Stimulated activated naive CD8-positive, alpha-beta T cell treated with anti-CD3 and anti-CD28 coated beads, Interleukin-15, Interleukin-2, amounts not matched to agents 100 U/mL and 50 U/mL, for 24 hours (primary cell): ENCODE measurements around the gene FHIT.
"Not testable (repeated sequence)": the region's sequence is repeated elsewhere in the genome, so short reads cannot be mapped to it uniquely, and the experiment has no call there.

Experiments used
- ATAC-seq: fragments of 150-1000 bp; cut with Tn5 transposase; one replicate; pipeline ENCODE4 v1.10.0; 2021
- DNase-seq: peaks from one replicate; pipeline ENCODE4 v3.0.0; 2021

Gene FHIT

GRCh38 chr3:59934560-59934959, 1316.7 kb downstream of the FHIT start:
- not testable (repeated sequence) for DNase-seq, ATAC-seq

- no peak for ATAC-seq
- DNase-seq = no peak
Measured at GRCh38 chr3:59930170-59930569, 1321.1 kb downstream of the FHIT start.

GRCh38 chr3:59927056-59927455, 1324.2 kb downstream of the FHIT start:
- ATAC-seq (no peak), DNase-seq (no peak)

- ATAC-seq (no peak), DNase-seq (no peak)
Measured at GRCh38 chr3:59925946-59926345, 1325.3 kb downstream of the FHIT start.

GRCh38 chr3:59922192-59922591, 1329.1 kb downstream of the FHIT start:
- ATAC-seq (no peak), DNase-seq (no peak)

- DNase-seq (no peak), ATAC-seq (no peak)
Measured at GRCh38 chr3:59920822-59921221, 1330.4 kb downstream of the FHIT start.

GRCh38 chr3:59919586-59919985, 1331.7 kb downstream of the FHIT start:
- DNase-seq = no peak
- ATAC-seq = no peak

- no peak for ATAC-seq
- DNase-seq = no peak
Measured at GRCh38 chr3:59914251-59914650, 1337.0 kb downstream of the FHIT start.

- ATAC-seq = no peak
- DNase-seq = no peak
Measured at GRCh38 chr3:59913645-59914044, 1337.6 kb downstream of the FHIT start.

- DNase-seq = no peak
- no peak for ATAC-seq
Measured at GRCh38 chr3:59908701-59909100, 1342.6 kb downstream of the FHIT start.

- DNase-seq (no peak), ATAC-seq (no peak)
Measured at GRCh38 chr3:59908280-59908679, 1343.0 kb downstream of the FHIT start.

- DNase-seq (no peak), ATAC-seq (no peak)
Measured at GRCh38 chr3:59904296-59904695, 1347.0 kb downstream of the FHIT start.

- ATAC-seq (no peak), DNase-seq (no peak)
Measured at GRCh38 chr3:59899061-59899460, 1352.2 kb downstream of the FHIT start.

GRCh38 chr3:59895972-59896371, 1355.3 kb downstream of the FHIT start:
- ATAC-seq = no peak
- no peak for DNase-seq

GRCh38 chr3:59894425-59895121, 1356.7 kb downstream of the FHIT start:
- no peak for ATAC-seq

GRCh38 chr3:59890639-59891038, 1360.6 kb downstream of the FHIT start:
- no peak for ATAC-seq

More at GRCh38 chr3:59894425-59895121, 1356.7 kb downstream of the FHIT start:
- no peak for DNase-seq

GRCh38 chr3:59886790-59887189, 1364.5 kb downstream of the FHIT start:
- DNase-seq = no peak
- ATAC-seq = no peak

More at GRCh38 chr3:59890639-59891038, 1360.6 kb downstream of the FHIT start:
- no peak for DNase-seq

GRCh38 chr3:59885899-59886400, 1365.3 kb downstream of the FHIT start:
- ATAC-seq (no peak), DNase-seq (no peak)

- DNase-seq (no peak), ATAC-seq (no peak)
Measured at GRCh38 chr3:59885101-59885500, 1366.2 kb downstream of the FHIT start.

- ATAC-seq = no peak
- no peak for DNase-seq
Measured at GRCh38 chr3:59884409-59884808, 1366.8 kb downstream of the FHIT start.

- DNase-seq (no peak), ATAC-seq (no peak)
Measured at GRCh38 chr3:59882746-59883145, 1368.5 kb downstream of the FHIT start.

GRCh38 chr3:59880717-59881116, 1370.5 kb downstream of the FHIT start:
- DNase-seq = no peak
- no peak for ATAC-seq

GRCh38 chr3:59879031-59879581, 1372.1 kb downstream of the FHIT start:
- no peak for DNase-seq

GRCh38 chr3:59878038-59878427, 1373.2 kb downstream of the FHIT start:
- DNase-seq (no peak), ATAC-seq (no peak)

More at GRCh38 chr3:59879031-59879581, 1372.1 kb downstream of the FHIT start:
- ATAC-seq = no peak
